Ishikawa (cell line): ENCODE measurements around the gene EGFLAM.

Experiments
- CEBPB ChIP-seq: IDR thresholded peaks from 2 replicates; pipeline ENCODE4 v1.6.1; 2012
- CREB1 ChIP-seq: IDR thresholded peaks from 2 replicates; pipeline ENCODE4 v1.6.1; 2012; ENCODE audit warnings: low read depth
- EP300 ChIP-seq: IDR thresholded peaks from 2 replicates; pipeline ENCODE4 v1.6.1; 2012; ENCODE audit warnings: borderline replicate concordance
- RAD21 ChIP-seq: IDR thresholded peaks from 2 replicates; pipeline ENCODE4 v1.6.1; 2012; ENCODE audit warnings: low read depth
- TAF1 ChIP-seq: IDR thresholded peaks from 2 replicates; pipeline ENCODE4 v1.6.1; 2012; ENCODE audit warnings: low read depth, mild to moderate bottlenecking
- YY1 ChIP-seq: IDR thresholded peaks from 2 replicates; pipeline ENCODE4 v1.6.1; 2012; ENCODE audit warnings: low read depth
- TF ChIP-seq, protein P1 (sequence below): IDR thresholded peaks from 2 replicates; pipeline ENCODE4 v1.6.1; 2012; ENCODE audit warnings: low read depth, mild to moderate bottlenecking
- TF ChIP-seq, protein P2 (sequence below): IDR thresholded peaks from 2 replicates; pipeline ENCODE4 v1.6.1; 2012

DNA sequence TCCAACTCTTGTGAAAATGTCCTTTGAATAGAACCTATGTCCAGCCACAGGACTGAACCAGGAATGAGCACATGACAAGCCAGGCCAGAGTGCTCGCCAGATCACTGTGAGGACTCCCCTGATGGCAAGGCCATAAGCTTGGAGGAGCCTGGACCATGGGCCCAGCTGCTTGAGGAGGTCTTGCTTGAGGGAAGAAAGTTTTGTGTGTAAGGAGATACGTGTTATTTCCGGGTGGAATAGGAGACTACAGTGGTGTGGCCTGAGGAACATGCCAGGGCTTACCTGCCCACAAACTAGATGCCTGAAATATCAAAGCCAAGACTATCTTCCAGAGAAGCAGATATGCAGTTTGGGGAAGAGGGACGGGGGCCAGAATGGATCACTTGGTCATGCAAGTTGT is 213.3 kb downstream of the EGFLAM start:
- TF ChIP-seq, protein P1, sequence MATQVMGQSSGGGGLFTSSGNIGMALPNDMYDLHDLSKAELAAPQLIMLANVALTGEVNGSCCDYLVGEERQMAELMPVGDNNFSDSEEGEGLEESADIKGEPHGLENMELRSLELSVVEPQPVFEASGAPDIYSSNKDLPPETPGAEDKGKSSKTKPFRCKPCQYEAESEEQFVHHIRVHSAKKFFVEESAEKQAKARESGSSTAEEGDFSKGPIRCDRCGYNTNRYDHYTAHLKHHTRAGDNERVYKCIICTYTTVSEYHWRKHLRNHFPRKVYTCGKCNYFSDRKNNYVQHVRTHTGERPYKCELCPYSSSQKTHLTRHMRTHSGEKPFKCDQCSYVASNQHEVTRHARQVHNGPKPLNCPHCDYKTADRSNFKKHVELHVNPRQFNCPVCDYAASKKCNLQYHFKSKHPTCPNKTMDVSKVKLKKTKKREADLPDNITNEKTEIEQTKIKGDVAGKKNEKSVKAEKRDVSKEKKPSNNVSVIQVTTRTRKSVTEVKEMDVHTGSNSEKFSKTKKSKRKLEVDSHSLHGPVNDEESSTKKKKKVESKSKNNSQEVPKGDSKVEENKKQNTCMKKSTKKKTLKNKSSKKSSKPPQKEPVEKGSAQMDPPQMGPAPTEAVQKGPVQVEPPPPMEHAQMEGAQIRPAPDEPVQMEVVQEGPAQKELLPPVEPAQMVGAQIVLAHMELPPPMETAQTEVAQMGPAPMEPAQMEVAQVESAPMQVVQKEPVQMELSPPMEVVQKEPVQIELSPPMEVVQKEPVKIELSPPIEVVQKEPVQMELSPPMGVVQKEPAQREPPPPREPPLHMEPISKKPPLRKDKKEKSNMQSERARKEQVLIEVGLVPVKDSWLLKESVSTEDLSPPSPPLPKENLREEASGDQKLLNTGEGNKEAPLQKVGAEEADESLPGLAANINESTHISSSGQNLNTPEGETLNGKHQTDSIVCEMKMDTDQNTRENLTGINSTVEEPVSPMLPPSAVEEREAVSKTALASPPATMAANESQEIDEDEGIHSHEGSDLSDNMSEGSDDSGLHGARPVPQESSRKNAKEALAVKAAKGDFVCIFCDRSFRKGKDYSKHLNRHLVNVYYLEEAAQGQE = no peak
- TF ChIP-seq YY1 (no peak), TAF1 (no peak), EP300 (no peak), RAD21 (no peak), CEBPB (no peak), CREB1 (no peak)
- TF ChIP-seq, protein P2, sequence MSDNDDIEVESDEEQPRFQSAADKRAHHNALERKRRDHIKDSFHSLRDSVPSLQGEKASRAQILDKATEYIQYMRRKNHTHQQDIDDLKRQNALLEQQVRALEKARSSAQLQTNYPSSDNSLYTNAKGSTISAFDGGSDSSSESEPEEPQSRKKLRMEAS = no peak
